Cardiac fibroblast (primary cell): Measurements from ENCODE around the gene SP4.

Source experiments
- DNase-seq, 2 donors: peaks; one replicate each; pipeline versions ENCODE4 v3.0.0 to v3.0.0-alpha.2; 2010; ENCODE audit warnings: low read depth in 2 of 2
- H3K4me3 ChIP-seq, 2 donors: replicated peaks in 1 of 2; 1 replicate in 1 of 2; 2 replicates in 1 of 2; pipeline ENCODE4 v1.5.1; 2011; ENCODE audit warnings: low read depth in 2 of 2, low read length in 2 of 2, mild to moderate bottlenecking in 2 of 2, moderate library complexity in 1 of 2
- CTCF ChIP-seq: IDR thresholded peaks from one replicate; pipeline ENCODE4 v1.5.1; 2011; ENCODE audit warnings: low read depth, mild to moderate bottlenecking, low read length, inconsistent platforms

The SP4 gene

GRCh38 chr7:21462081-21462480 lies 34.2 kb downstream of the SP4 start:
- H3K4me3 ChIP-seq: no peak overlapping the region
- TF ChIP-seq CTCF: no peak
- DNase-seq: no peak

- no peak overlapping the region for H3K4me3 ChIP-seq
- no peak for DNase-seq
- no peak for TF ChIP-seq CTCF
These were observed 35.6 kb downstream of the SP4 start for GRCh38 chr7:21463524-21463923.

- no peak overlapping the region for H3K4me3 ChIP-seq
- DNase-seq: no peak
- no peak for TF ChIP-seq CTCF
These were observed 41.1 kb downstream of the SP4 start for GRCh38 chr7:21468969-21469368.

GRCh38 chr7:21469894-21470293 lies 42.0 kb downstream of the SP4 start:
- no peak for DNase-seq
- no peak overlapping the region for H3K4me3 ChIP-seq
- no peak for TF ChIP-seq CTCF

- H3K4me3 ChIP-seq: no peak overlapping the region
- no peak for DNase-seq
- TF ChIP-seq CTCF: no peak
These were observed 44.1 kb downstream of the SP4 start for GRCh38 chr7:21472029-21472428.

GRCh38 chr7:21476429-21476828 lies 48.5 kb downstream of the SP4 start:
- no peak for DNase-seq
- H3K4me3 ChIP-seq: no peak overlapping the region
- no peak for TF ChIP-seq CTCF

GRCh38 chr7:21480693-21481403 lies 53.0 kb downstream of the SP4 start:
- no peak for TF ChIP-seq CTCF
- DNase-seq: no peak
- no peak overlapping the region for H3K4me3 ChIP-seq
